GM12801 (cell line): ENCODE measurements around the gene APBA1.

Experiments
- CTCF ChIP-seq: IDR thresholded peaks from one replicate; pipeline ENCODE4 v1.5.1; 2011; ENCODE audit warnings: control low read depth; ENCODE audit not compliant: insufficient read length; ENCODE audit errors: extremely low read depth

The APBA1 gene

DNA sequence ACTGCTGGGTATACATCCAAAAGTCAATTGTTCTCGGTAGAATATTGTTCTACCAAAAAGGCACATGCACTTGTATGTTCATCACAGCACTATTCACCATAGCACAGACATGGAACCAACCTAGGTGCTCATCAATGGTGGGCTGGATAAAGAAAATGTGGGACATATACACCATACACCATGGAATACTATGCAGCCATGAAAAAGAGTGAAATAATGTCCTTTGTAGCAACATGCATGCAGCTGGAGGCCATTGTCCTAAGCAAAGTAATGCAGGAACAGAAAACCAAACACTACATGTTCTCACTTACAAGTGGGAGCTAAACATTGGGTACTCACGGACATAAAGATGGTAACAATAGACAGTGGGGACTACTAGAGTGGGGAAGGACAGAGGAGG is 145.5 kb downstream of the APBA1 start:
- TF ChIP-seq CTCF = no peak

DNA sequence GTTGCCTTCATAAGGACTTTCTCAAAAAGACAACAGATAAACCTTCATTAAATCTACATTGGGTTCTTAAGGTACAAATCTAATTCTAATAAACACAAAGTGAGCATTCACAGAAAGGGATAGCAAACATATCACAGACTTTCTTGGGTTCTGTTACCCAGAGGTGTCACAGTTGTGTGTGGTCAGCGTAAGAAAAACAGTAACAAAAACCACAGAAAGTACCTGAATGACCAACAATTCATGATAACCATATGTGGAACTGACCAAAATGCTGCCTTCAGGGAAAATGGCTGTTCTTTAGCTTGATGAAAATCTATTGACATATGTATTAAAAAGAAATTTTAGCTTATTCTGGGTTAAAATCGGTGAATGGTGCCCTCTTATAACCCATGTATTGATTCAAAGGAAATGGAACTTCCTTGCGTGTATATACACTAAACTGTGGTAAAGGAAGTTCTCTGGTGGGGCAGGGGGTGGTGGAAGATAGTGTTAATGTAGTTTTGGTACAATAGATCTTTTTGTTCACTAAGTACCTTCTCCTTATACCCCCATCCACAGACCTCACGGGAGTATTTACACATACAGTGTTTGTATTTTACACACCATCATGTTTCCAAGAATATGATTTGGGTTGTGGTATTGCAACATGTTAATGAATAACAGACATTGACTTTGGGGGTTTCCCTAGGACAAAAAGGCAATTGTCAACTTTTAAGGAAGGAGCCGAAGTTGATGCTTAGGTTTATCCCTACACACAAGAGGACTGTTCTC is 152.5 kb downstream of the APBA1 start:
- TF ChIP-seq CTCF = no peak

DNA sequence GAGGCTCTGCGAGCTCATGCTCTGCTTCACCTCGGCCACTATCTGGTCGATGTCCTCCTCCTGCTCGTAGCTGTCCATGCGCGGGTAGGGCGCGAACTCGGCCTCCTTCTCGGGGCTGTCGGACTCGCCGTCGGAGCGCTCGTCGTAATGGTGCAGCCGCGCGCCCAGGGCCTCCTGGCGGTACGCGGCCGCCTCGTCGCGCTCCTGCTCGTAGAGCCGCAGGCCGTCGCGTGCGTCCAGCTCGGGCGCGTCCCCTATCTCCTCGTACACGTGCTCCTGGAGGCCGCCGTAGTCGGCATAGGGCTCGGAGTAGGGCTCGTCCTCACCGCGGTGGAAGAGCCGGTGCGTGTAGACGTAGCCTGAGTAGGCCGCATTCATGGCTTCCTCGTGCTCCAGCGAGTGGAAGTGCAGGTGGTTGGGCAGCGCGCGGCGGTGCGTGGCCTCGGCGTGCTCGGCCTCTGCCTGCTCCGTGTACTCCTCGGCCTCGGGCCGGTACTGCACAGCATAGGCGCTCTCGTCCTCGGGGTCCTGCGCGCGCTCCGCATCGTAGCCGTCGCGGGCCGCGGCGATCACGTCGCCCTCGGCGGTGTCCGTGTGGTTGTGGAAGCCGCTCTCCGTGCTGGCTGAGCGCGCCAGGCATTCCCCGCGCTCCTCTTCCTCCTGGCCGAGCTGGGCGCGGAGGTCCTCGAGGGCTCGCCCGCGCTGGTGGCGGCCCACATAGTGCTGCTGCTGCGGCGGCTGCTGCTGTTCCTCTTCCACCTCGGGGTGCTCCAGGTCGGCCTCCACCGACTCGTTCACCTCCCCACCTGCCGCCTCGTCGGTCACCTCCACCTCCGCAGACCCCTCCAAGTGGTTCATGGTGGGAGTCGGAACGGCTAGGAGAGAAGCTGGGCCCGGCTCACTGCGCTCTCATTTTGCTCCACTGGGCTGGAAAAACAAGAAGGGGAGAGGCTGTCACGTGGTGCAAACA is 155.5 kb downstream of the APBA1 start:
- no peak for TF ChIP-seq CTCF

- no peak for TF ChIP-seq CTCF
These were observed 156.4 kb downstream of the APBA1 start for GRCh38 chr9:69515810-69516209.

DNA sequence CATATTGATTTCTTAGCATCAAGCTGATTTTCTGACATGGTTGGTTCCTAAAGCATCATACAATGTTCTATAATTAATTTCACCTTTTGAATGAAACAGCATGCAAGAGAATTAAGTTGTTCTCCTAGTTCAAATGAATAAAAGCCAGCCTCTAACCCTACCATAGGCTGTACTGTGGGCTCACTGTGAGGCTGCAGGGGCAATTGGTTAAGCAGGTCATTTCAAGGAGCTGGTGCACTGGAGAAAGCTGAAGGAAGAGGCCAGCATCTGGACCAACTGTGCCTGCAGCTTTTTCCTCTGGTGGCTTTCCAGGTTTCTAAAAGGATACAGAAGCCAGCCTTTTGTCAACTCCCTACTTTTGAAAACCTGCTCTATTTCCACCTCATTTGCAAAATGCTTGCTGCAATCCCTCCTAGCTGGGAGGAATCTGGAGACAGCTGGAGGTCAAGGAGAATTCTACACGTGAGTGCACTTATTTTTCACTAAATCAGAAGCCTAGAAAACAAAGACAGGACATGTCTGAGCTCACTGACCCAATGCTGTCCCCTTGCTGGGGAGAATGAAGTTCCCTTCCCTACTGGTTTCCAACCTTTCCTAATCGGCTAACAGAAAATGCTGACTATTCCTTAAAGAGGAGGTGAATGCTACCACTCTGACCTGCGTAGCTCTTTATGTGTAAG is 158.9 kb downstream of the APBA1 start:
- TF ChIP-seq CTCF = no peak

GRCh38 chr9:69504058-69504457 is 168.1 kb downstream of the APBA1 start:
- TF ChIP-seq CTCF = no peak
